PC-3 (cell line): Measurements from ENCODE around the gene CD200R1L. TPM values are rescaled to one million over a fixed set of nuclear protein-coding genes. Genes with fewer than 3 reads are reported as not detected.
A peak's percentile ranks its signal among the peaks of the same experiment; 100 is the strongest.

Source experiments
- ATAC-seq: fragments of 200-7000 bp; cut with Tn5 transposase; 2 replicates; pipeline ENCODE4 v1.9.1; 2020; ENCODE audit warnings: mild to moderate bottlenecking, moderate library complexity
- BruUV-seq: library from RNA; stranded (reverse); fragments of 400-500 nt; replicated peaks from 2 replicates; lab custom pipeline; 2021; lab: Mats Ljungman, UMichigan
- CTCF ChIA-PET: fragments of 300-600 bp; sonication (Branson Sonifier 250); formaldehyde crosslinking; loops from one replicate; lab custom pipeline; 2022; ENCODE audit warnings: antibody characterized with exemption; lab: Charles Lee
- POLR2A ChIA-PET: fragments of 300-600 bp; sonication (Branson Sonifier 250); formaldehyde crosslinking; loops from one replicate; lab custom pipeline; 2022; ENCODE audit warnings: antibody characterized with exemption; ENCODE audit not compliant: unreplicated experiment; lab: Charles Lee
- DNase-seq: peaks from one replicate; pipeline ENCODE4 v3.0.0-alpha.2; 2015
- H2AFZ ChIP-seq: fragments of 300-600 bp; sonication (generic); 2 replicates; pipeline ENCODE4 v1.6.0; 2016; ENCODE audit warnings: antibody characterized with exemption, low read length
- H3F3A ChIP-seq: fragments of 300-600 bp; sonication (generic); one replicate; pipeline ENCODE4 v1.6.0; 2017; ENCODE audit warnings: antibody characterized with exemption, low read length, control low read depth, mild to moderate bottlenecking; ENCODE audit not compliant: unreplicated experiment
- H3K27ac ChIP-seq: fragments of 300-600 bp; sonication (generic); 2 replicates; pipeline ENCODE4 v1.5.1; 2016; ENCODE audit warnings: mild to moderate bottlenecking, low read length
- H3K27me3 ChIP-seq: fragments of 300-600 bp; sonication (generic); 2 replicates; pipeline ENCODE4 v1.6.1; 2016; ENCODE audit warnings: low read length, mixed read lengths
- H3K36me3 ChIP-seq: fragments of 300-600 bp; sonication (generic); 2 replicates; pipeline ENCODE4 v1.6.1; 2016; ENCODE audit warnings: low read depth, mixed run types, low read length, mixed read lengths
- H3K4me1 ChIP-seq: fragments of 300-600 bp; sonication (generic); 2 replicates; pipeline ENCODE4 v1.5.1; 2016; ENCODE audit warnings: low read length; ENCODE audit not compliant: insufficient read depth
- H3K4me2 ChIP-seq: fragments of 300-600 bp; sonication (generic); 2 replicates; pipeline ENCODE4 v1.6.0; 2016; ENCODE audit warnings: low read length
- H3K4me3 ChIP-seq: fragments of 300-600 bp; sonication (generic); 2 replicates; pipeline ENCODE4 v1.5.1; 2016; ENCODE audit warnings: mild to moderate bottlenecking, low read length, mixed read lengths
- H3K79me2 ChIP-seq: fragments of 300-600 bp; sonication (generic); 2 replicates; pipeline ENCODE4 v1.6.1; 2017; ENCODE audit warnings: low read length, mixed read lengths
- H3K9ac ChIP-seq: fragments of 300-600 bp; sonication (generic); 2 replicates; pipeline ENCODE4 v1.6.0; 2016; ENCODE audit warnings: mild to moderate bottlenecking, low read length
- H3K9me2 ChIP-seq: fragments of 300-600 bp; sonication (generic); replicated peaks from 2 replicates; pipeline ENCODE4 v1.6.1; 2016; ENCODE audit warnings: mixed run types, low read length, mixed read lengths
- H3K9me3 ChIP-seq: fragments of 300-600 bp; sonication (generic); 2 replicates; pipeline ENCODE4 v1.6.1; 2016; ENCODE audit warnings: low read length, mixed read lengths
- H4K20me1 ChIP-seq: fragments of 300-600 bp; sonication (generic); 2 replicates; pipeline ENCODE4 v1.6.1; 2016; ENCODE audit warnings: low read length, mixed read lengths
- EZH2 ChIP-seq: fragments of 300-600 bp; sonication (generic); IDR thresholded peaks from one replicate; pipeline ENCODE4 v1.6.1; 2017; ENCODE audit warnings: antibody characterized with exemption, mild to moderate bottlenecking, low read length; ENCODE audit not compliant: unreplicated experiment
- EZH2phosphoT487 ChIP-seq: fragments of 300-600 bp; sonication (generic); IDR thresholded peaks from 2 replicates; pipeline ENCODE4 v1.6.1; 2018; ENCODE audit warnings: mild to moderate bottlenecking, antibody characterized with exemption, low read length, borderline replicate concordance
- intact Hi-C: fragments of 100-400 bp; cut with micrococcal nuclease; formaldehyde crosslinking; loops from 2 replicates; pipeline ENCODE4 v1.9.0; 2023
- total RNA-seq: library from RNA; depleted of rRNA; stranded (reverse); fragments of >200 nt; gene quantifications from 2 replicates; pipeline ENCODE4 v1.2.3, GENCODE V29; 2014
- TF ChIP-seq, protein P1 (sequence below): fragments of 300-600 bp; sonication (generic); conservative IDR thresholded peaks from 2 replicates; pipeline ENCODE4 v1.5.1; 2017; ENCODE audit warnings: antibody characterized with exemption, low read depth, mild to moderate bottlenecking, low read length

Gene CD200R1L
- total RNA-seq, 1 experiment from 2014 or later, result not detected

GRCh38 chr3:112822064-112823055 lies 24.3 kb downstream of the CD200R1L start:
- Histone ChIP-seq H4K20me1 (no peaks in the 10 kb centered on the region), H3K27ac (no peak overlapping the region), H3K9me3 (no peaks in the 10 kb centered on the region), H3K4me3 (peak overlapping the region; percentile 6; the same call in 1 of the 2 replicates), H3K9me2 (no peaks in the 10 kb centered on the region), H3K36me3 (no peaks in the 10 kb centered on the region), H3K9ac (no peak overlapping the region), H3K4me1 (peaks cover 37% of the 10 kb centered on the region), H3F3A (no peaks in the 10 kb centered on the region), H2AFZ (no peak overlapping the region), H3K27me3 (no peaks in the 10 kb centered on the region), H3K79me2 (no peaks in the 10 kb centered on the region), H3K4me2 (peak overlapping the region; percentile 41)
- ChIA-PET POLR2A (no interaction called here), CTCF (interaction anchor here (0.7 to 0.8 kb wide), 2 partner anchors 8 to 88 kb away, joined by 3 read pairs; no protein-coding TSS in a partner anchor)
- DNase-seq (peak; percentile 59), ATAC-seq (peak; percentile 48)
- TF ChIP-seq EZH2phosphoT487 (no peak), EZH2 (no peak)
- TF ChIP-seq, protein P1, sequence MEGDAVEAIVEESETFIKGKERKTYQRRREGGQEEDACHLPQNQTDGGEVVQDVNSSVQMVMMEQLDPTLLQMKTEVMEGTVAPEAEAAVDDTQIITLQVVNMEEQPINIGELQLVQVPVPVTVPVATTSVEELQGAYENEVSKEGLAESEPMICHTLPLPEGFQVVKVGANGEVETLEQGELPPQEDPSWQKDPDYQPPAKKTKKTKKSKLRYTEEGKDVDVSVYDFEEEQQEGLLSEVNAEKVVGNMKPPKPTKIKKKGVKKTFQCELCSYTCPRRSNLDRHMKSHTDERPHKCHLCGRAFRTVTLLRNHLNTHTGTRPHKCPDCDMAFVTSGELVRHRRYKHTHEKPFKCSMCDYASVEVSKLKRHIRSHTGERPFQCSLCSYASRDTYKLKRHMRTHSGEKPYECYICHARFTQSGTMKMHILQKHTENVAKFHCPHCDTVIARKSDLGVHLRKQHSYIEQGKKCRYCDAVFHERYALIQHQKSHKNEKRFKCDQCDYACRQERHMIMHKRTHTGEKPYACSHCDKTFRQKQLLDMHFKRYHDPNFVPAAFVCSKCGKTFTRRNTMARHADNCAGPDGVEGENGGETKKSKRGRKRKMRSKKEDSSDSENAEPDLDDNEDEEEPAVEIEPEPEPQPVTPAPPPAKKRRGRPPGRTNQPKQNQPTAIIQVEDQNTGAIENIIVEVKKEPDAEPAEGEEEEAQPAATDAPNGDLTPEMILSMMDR, result no peak
- BruUV-seq, result no TSS peak
- intact Hi-C loops, result loop anchor here (2.0 kb wide), 1 partner anchor 48 kb away; no protein-coding TSS in a partner anchor

GRCh38 chr3:112818289-112818688 lies 28.4 kb downstream of the CD200R1L start:
- H3K9ac ChIP-seq, result no peak overlapping the region
- no peaks in the 10 kb centered on the region for H3F3A ChIP-seq
- H3K79me2 ChIP-seq, result no peaks in the 10 kb centered on the region
- BruUV-seq, result no TSS peak
- no peaks in the 10 kb centered on the region for H4K20me1 ChIP-seq
- no peak for TF ChIP-seq EZH2phosphoT487
- TF ChIP-seq EZH2, result no peak
- TF ChIP-seq, protein P1, result no peak
- no peaks in the 10 kb centered on the region for H3K9me2 ChIP-seq
- no peaks in the 10 kb centered on the region for H3K9me3 ChIP-seq
- H2AFZ ChIP-seq, result no peak overlapping the region
- ChIA-PET CTCF (interaction anchor here (0.6 to 1.6 kb wide), 2 partner anchors 40 to 84 kb away, joined by 4 to 5 read pairs; no protein-coding TSS in a partner anchor), POLR2A (interaction anchor here (0.6 kb wide), 1 partner anchor 202 kb away, joined by 4 read pairs; no protein-coding TSS in a partner anchor)
- peaks cover 45% of the 10 kb centered on the region for H3K4me1 ChIP-seq
- intact Hi-C loops, result no loop called here
- peak; percentile 54 for ATAC-seq
- no peak overlapping the region for H3K4me2 ChIP-seq
- DNase-seq, result peak; percentile 62
- H3K4me3 ChIP-seq, result no peak overlapping the region
- no peaks in the 10 kb centered on the region for H3K36me3 ChIP-seq
- H3K27me3 ChIP-seq, result no peaks in the 10 kb centered on the region
- H3K27ac ChIP-seq, result no peak overlapping the region
